ENCODE results near the gene LRCH1.
A peak's percentile ranks its signal among the peaks of the same experiment; 100 is the strongest.
"Not testable (repeated sequence)": the region's sequence is repeated elsewhere in the genome, so short reads cannot be mapped to it uniquely, and the experiment has no call there.

Gene LRCH1

DNA sequence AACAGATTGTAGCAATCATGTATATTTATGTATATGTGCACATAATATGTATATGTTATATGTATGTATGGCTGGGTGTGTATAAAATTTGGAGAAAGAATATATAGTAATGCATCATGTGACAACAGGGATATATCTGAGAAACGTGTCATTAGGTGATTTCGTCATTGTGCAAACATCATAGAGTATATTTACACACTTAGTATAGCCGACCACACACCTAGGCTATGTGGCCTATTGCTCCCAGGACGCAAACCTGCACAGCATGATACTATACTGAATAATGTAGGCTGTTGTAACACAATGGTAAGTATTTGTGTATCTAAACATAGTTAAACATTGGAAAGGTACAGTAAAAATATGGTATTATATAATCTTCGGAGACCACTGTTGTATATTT is 200.2 kb downstream of the LRCH1 start:
- no peak for DNase-seq (ENCODE audit: low spot score)

- DNase-seq (ENCODE audit: low spot score) = no peak
These were observed 200.9 kb downstream of the LRCH1 start for GRCh38 chr13:46753917-46754316.

DNA sequence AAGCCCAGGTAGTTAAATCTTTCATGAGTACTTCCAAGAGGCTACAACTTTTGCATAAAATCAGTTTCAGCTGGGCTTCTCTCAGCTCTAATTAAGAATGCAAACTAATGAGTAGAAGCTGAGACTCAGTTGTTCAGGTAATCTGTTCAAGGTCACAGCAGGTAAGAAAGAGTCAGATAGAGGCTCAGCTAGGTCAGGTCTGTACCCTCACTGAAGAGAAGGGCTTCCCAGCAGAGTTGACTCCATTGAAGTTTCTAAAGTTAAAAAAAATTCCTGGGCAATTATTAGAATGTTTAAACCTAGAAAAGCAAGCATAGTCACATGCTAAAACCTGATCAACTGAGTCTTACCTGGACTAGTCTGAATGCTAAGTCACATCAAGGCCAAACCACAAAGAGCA is 201.8 kb downstream of the LRCH1 start:
- no peak for DNase-seq (ENCODE audit: low spot score)

DNA sequence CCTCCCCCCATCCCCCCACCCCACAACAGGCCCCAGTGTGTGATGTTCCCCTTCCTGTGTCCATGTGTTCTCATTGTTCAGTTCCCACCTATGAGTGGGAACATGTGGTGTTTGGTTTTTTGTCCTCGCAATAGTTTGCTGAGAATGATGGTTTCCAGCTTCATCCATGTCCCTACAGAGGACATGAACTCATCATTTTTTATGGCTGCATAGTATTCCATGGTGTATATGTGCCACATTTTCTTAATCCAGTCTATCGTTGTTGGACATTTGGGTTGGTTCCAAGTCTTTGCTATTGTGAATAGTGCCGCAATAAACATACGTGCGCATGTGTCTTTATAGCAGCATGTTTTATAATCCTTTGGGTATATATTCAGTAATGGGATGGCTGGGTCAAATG is 202.5 kb downstream of the LRCH1 start:
- not testable (repeated sequence) for DNase-seq (ENCODE audit: low spot score)

GRCh38 chr13:46756977-46757376 is 204.0 kb downstream of the LRCH1 start:
- DNase-seq (ENCODE audit: low spot score) = no peak

DNA sequence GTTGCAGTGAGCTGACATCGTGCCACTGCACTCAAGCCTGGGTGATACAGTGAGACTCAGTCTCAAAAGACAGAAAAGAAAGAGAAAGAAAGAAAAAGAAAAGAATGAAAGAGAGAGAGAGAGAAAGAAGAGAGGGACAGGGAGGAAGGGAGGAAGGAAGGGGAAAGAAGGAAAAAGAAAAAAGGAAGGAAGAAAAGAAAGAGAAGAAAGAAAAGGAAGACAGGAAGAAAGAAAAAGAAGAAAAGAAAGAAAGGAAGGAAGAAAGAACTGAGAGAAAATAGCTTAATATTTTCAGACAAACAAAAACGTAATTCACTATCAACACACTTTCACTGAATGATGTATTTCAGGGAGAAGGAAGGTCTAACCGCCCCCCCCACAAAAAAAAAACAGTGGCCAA is 204.7 kb downstream of the LRCH1 start:
- DNase-seq (ENCODE audit: low spot score) = no peak

DNA sequence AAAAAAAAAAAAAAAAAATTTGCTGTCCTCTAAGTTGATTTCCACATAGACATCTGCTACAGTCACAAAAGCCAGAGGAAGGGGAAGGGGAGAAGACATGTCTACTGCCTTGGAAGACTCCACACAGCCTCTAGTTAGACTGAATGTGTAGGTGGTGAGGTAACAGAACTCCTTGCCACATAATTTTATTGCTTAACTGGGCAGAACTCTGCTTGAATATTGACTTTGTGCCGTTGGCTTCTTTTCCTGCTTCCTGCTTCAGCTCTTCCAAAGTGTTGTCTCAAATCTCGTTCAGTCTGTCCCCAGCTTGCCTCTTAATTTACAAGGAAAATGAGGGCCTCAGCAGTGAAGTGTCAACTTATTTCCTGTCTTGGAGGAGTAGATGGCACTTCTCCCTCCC is 206.9 kb downstream of the LRCH1 start:
- DNase-seq (ENCODE audit: low spot score) = no peak

DNA sequence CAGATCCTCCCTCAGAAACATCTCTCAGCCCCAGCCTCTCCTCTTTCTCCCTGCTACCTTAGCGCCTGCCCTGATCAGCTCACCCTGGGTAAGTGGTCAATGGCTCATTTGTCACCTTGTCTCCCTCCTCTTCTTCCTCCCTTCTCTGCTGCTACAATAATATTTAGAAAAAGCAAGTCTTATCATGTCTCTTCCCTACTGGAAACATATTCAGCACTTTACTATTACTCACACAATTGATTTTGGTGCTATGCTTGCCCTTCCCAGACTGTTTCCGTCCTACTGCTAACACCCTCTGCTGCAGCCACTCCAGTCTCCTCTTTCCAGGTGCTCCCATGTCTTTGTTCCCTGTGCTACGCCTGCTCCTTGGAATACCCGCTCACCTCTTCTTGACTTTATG is 208.2 kb downstream of the LRCH1 start:
- no peak for DNase-seq (ENCODE audit: low spot score)

DNA sequence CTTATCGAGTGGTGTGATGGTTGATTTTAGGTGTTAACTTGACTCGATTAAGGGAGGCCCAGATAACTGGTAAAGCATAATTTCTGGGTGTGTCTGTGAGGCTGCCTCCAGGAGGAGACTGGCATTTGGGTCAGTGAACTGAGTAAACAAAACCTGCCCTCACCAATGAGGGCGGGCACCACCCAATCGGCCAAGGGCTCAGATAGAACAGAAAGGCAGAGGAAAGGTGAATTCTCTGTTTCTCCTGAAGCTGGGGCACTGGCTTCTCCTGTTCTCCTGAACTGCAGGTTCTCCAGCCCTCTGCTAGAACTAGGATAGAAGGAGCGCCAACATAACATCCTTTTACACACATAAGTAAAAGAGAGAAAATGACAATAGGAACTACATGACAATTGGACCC is 208.9 kb downstream of the LRCH1 start:
- DNase-seq (ENCODE audit: low spot score) = no peak

- DNase-seq (ENCODE audit: low spot score) = not testable (repeated sequence)
These were observed 217.0 kb downstream of the LRCH1 start for GRCh38 chr13:46769925-46770324.

DNA sequence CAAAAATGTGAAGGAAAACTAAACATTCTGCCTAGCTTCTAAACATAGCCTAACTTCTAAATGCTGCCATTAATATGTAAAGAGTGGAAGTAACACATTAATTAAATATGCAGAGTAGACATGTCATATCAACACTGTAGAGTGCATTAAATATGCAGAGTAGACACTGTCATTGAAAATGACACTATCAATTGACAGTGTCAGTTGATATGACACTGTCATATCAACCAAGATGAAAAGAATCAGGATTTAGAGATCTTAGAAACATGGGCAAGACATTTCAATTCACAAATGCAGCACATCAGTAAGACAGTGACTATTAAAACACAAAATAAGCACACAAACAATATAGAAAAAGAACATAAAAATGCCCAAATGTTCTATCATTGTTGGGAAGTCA is 218.7 kb downstream of the LRCH1 start:
- DNase-seq (ENCODE audit: low spot score) = no peak

- no peak for DNase-seq (ENCODE audit: low spot score)
These were observed 220.6 kb downstream of the LRCH1 start for GRCh38 chr13:46773541-46773940.

- no peak for DNase-seq (ENCODE audit: low spot score)
These were observed 222.6 kb downstream of the LRCH1 start for GRCh38 chr13:46775385-46776107.

DNA sequence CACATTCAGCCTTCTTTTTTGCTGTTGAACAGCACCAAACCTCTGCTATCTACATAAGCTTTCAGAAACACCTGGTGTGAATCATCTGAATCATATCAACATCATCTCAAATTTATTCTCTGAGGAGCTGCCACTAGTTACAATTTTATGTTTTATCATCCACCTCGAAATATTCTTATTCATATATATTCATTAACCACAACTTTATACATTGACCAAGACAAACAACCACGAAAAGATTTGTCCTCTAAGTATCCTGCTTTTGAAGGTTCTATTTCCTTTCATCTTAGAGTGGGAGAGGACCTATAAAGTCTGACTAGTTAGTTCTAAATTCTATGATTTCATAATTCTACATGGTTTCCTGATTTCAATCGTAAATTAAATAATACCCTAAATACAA is 225.1 kb downstream of the LRCH1 start:
- no peak for DNase-seq (ENCODE audit: low spot score)

DNA sequence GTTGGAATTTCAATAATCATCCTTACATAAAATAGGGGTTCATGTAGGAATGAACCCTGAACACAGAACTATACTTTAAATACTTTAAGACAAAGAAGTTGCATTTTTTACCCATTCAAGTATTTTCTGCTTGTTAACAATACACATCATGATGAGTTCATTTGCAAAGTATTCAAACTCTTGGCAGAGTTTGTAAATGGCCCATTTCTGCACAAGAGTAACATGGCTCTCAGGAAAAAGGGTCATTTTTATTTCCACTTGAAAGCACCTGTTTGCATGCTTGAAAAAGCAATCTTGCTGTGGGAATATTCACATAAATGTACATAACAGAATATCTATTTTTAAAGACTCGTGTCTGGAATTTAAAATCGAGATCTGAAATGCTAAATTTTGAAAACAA is 225.9 kb downstream of the LRCH1 start:
- DNase-seq (ENCODE audit: low spot score) = no peak

DNA sequence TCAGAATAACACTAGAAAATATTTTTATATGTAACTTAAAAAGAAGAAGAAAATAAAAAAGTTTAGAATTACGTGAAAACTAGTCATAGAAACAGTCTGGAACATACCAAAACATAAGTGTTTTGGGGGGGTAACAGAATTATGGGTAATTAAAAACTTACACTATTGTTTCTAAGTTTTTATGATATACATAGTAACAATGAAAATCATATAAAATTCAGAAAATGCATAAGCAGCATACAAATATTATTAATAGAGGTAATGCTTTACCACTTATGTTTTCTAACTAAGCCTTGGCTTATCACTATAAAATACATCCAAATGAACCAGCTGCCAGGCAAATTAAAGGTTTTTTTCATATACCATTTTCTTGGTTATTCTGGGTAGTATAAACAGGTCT is 229.1 kb downstream of the LRCH1 start:
- DNase-seq (ENCODE audit: low spot score) = no peak

GRCh38 chr13:46782691-46783090 is 229.7 kb downstream of the LRCH1 start:
- no peak for DNase-seq (ENCODE audit: low spot score)

- no peak for DNase-seq (ENCODE audit: low spot score)
These were observed 230.5 kb downstream of the LRCH1 start for GRCh38 chr13:46783504-46783903.

DNA sequence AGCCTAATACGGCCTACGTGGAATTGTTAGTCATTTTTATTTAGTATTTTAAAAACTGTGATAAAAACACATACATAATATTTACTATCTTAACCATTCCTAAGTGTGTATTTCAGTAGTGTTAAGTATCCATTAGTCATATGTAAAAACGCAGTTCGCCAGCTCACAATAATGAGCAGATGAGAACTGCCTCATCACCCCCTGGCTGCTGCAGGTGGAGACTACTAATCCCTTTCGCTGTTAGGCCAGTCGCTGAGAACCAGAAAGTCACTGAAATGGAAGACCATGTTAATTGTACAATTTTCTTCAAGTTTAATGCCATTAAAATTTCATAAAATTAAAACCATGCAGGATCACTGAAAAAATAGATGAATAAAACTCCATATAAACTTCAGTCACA is 242.4 kb downstream of the LRCH1 start:
- peak; percentile 59 for DNase-seq (ENCODE audit: low spot score)

DNA sequence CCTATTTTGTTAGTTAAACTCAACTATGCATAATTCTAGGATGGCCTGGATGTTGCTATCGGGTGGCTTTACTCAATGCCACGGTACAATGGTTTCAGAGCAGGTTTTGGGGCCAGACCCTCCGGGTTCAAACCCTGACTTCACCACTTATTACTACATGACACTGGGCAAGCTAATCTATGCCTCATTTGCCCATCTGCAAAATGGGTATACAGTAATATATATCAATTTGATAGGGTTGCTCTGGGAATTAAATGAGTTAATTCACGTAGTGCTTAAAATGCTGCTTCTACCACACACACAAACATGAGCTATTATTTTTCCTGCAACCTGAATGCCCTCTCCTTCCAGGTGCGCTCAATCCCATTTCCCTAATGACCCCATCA is 243.2 kb downstream of the LRCH1 start:
- no peak for DNase-seq (ENCODE audit: low spot score)

- peak; percentile 95 for DNase-seq (ENCODE audit: low spot score)
These were observed 243.8 kb downstream of the LRCH1 start, which contains the start of gene ESD for GRCh38 chr13:46796515-46797474. TSS of gene ESD (minus strand) at chr13:46797161. CDS start at chr13:46791413, 5,748 bp downstream.

DNA sequence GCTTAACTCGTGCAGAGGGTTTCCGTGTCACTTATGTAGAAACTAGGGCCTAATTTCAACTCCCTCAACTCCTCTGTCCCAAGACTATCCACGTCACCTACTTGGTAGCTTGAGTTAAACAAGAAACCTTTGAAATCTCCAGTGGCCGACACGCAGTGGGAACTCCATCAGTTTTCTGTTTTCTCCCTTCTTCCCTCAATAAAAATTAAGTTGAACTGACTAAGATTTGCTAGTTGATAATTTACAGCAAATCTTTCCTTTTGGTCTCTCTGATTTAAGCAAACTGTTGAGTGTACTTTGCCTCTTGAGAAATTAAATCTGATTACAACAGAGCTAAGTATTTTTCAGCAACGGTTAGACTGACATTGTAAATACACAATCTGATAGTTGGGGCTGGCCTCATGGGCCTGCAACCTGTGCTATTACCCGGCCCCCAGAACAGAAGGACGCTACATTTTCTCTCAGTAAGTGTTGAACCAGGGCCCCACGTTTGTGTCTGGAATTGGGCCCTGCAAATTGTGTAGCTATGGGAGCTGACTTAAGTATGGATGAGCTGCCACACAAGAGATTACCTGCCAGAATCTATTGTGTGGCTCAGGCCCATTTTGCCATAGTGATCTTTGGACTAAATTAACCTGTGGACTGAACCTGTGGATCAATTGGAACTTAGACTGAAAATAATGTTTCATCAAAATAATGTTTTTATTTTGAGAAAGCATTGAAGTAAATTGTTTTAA is 244.7 kb downstream of the LRCH1 start:
- no peak for DNase-seq (ENCODE audit: low spot score)

DNA sequence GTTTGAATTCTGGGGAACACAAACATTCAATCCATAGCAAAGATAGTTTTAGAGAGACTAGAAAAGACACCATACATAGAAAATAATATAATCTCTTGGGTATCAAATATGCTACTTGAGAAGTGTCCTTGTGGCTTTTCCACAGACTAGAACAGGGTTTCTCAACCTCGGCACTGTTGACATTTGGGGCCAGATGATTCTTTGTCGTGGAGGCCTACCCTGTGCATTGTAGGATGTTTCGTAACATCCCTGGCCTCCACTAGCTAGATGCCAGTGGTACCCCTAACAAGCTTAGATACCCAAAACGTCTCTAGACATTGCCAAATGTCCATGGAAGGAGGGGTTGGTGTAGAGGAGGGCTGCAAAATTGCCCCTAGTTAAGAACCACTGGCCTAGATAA is 246.2 kb downstream of the LRCH1 start:
- DNase-seq (ENCODE audit: low spot score) = no peak
